HG02571 (cell line): ENCODE measurements around the gene MYCN.

ENCODE experiments used
- ATAC-seq: cut with Tn5 transposase; IDR thresholded peaks from one replicate; pipeline ENCODE4 v1.9.1; 2021; ENCODE audit warnings: mild to moderate bottlenecking, moderate library complexity; ENCODE audit not compliant: unreplicated experiment

MYCN gene

GRCh38 chr2:15930589-15931318, 9.6 kb upstream of the MYCN start:
- no peak for ATAC-seq

GRCh38 chr2:15931319-15931890, 8.9 kb upstream of the MYCN start:
- ATAC-seq, result no peak

GRCh38 chr2:15931950-15932349, 8.4 kb upstream of the MYCN start:
- ATAC-seq, result no peak

GRCh38 chr2:15932394-15933183, 7.8 kb upstream of the MYCN start:
- ATAC-seq, result no peak

GRCh38 chr2:15933184-15933845, 7.0 kb upstream of the MYCN start:
- ATAC-seq, result no peak

- ATAC-seq, result no peak
Measured at GRCh38 chr2:15934291-15934945, 5.9 kb upstream of the MYCN start.

- ATAC-seq, result no peak
Measured at GRCh38 chr2:15935189-15935588, 5.2 kb upstream of the MYCN start.

GRCh38 chr2:15935675-15936074, 4.7 kb upstream of the MYCN start:
- ATAC-seq, result no peak

GRCh38 chr2:15936277-15937104, 3.9 kb upstream of the MYCN start:
- ATAC-seq, result no peak

GRCh38 chr2:15937105-15937881, 3.1 kb upstream of the MYCN start:
- ATAC-seq, result no peak

GRCh38 chr2:15937882-15938802, 2.2 kb upstream of the MYCN start:
- ATAC-seq, result no peak

GRCh38 chr2:15938803-15939555, 1.4 kb upstream of the MYCN start:
- ATAC-seq, result no peak

GRCh38 chr2:15939556-15939853, 845 bp upstream of the MYCN start:
- ATAC-seq, result peak; percentile 57

GRCh38 chr2:15940661-15941480, 521 bp downstream of the MYCN start:
- no peak for ATAC-seq

GRCh38 chr2:15941481-15941850, 1.1 kb downstream of the MYCN start:
- ATAC-seq, result no peak

- ATAC-seq, result no peak
Measured at GRCh38 chr2:15941871-15942710, 1.7 kb downstream of the MYCN start.
